HepG2 (cell line): ENCODE data around the gene GBGT1.

ENCODE experiments used
- CEBPB ChIP-seq: IDR thresholded peaks from 2 replicates; pipeline ENCODE4 v1.6.1; 2011; ENCODE audit warnings: low read depth, low read length, improper control_type of control experiment, borderline replicate concordance
- CTCF ChIP-seq: sonication (generic); formaldehyde crosslinking; IDR thresholded peaks from 2 replicates; pipeline ENCODE4 v1.5.0; 2020; ENCODE audit warnings: mild to moderate bottlenecking, missing genetic modification reagents, moderate library complexity
- ETS1 ChIP-seq: sonication (generic); formaldehyde crosslinking; IDR thresholded peaks from 2 replicates; pipeline ENCODE4 v1.4.0; 2020; ENCODE audit warnings: missing genetic modification reagents
- FOXM1 ChIP-seq: sonication (generic); formaldehyde crosslinking; IDR thresholded peaks from 2 replicates; pipeline ENCODE4 v1.5.0; 2020; ENCODE audit warnings: missing genetic modification reagents
- HNF4G ChIP-seq, 2 experiments: sonication (generic) in 1 of 2; formaldehyde crosslinking in 1 of 2; IDR thresholded peaks; 2 replicates each; pipeline versions ENCODE4 v1.4.0 to v1.6.1; 2011 to 2020; ENCODE audit warnings: borderline replicate concordance in 2 of 2, low read depth in 2 of 2, mild to moderate bottlenecking in 2 of 2, low read length in 1 of 2, missing genetic modification reagents in 1 of 2, moderate library complexity in 1 of 2
- HOXA5 ChIP-seq: sonication (generic); formaldehyde crosslinking; IDR thresholded peaks from 2 replicates; pipeline ENCODE4 v1.4.0; 2020; ENCODE audit warnings: missing genetic modification reagents
- NFYC ChIP-seq: IDR thresholded peaks from 2 replicates; pipeline ENCODE4 v1.6.1; 2016; ENCODE audit warnings: missing genetic modification reagents, missing compliant biosample characterization
- SMC3 ChIP-seq: IDR thresholded peaks from 2 replicates; pipeline ENCODE4 v1.6.1; 2011; ENCODE audit warnings: low read length, improper control_type of control experiment
- ZNF574 ChIP-seq: sonication (generic); formaldehyde crosslinking; IDR thresholded peaks from 2 replicates; pipeline ENCODE4 v1.4.0; 2020; ENCODE audit warnings: missing genetic modification reagents

GRCh38 chr9:133104718-133105460 is 58.8 kb downstream of the GBGT1 start:
- TF ChIP-seq CTCF (no peak), ZNF574 (CRISPR knock-in tag) (no peak), ETS1 (CRISPR knock-in tag) (no peak), HOXA5 (CRISPR knock-in tag) (no peak), HNF4G (IDR thresholded peaks at IDR 0.05; ENCODE audit: borderline replicate concordance, low read depth, low read length) (no peak), HNF4G (CRISPR knock-in tag; IDR thresholded peaks at IDR 0.05; ENCODE audit: borderline replicate concordance, low read depth) (no peak), FOXM1 (CRISPR knock-in tag) (no peak), SMC3 (no peak), CEBPB (no peak), NFYC (CRISPR knock-in tag) (no peak)
